Activated CD4-positive, alpha-beta memory T cell treated with anti-CD3 and anti-CD28 coated beads for 36 hours (primary cell): ENCODE measurements around the gene ZNF436. TPM values are rescaled to one million over a fixed set of nuclear protein-coding genes. Genes with fewer than 3 reads are reported as not detected.
A peak's percentile ranks its signal among the peaks of the same experiment; 100 is the strongest.
"Not testable (repeated sequence)": the region's sequence is repeated elsewhere in the genome, so short reads cannot be mapped to it uniquely, and the experiment has no call there.

Source experiments
- CTCF ChIA-PET: fragments of 350-600 bp; sonication (Branson Sonifier 250); formaldehyde crosslinking; loops from one replicate; lab custom pipeline; 2021; ENCODE audit warnings: antibody characterized with exemption, inconsistent platforms; lab: Charles Lee
- POLR2A ChIA-PET: fragments of 350-600 bp; sonication (Branson Sonifier 250); formaldehyde crosslinking; loops from one replicate; lab custom pipeline; 2021; ENCODE audit warnings: antibody characterized with exemption; lab: Charles Lee
- DNase-seq: peaks from one replicate; pipeline ENCODE4 v3.0.0-alpha.2; 2020
- H3K27ac Mint-ChIP-seq: one replicate; pipeline ENCODE4 v1.8.0; 2021; ENCODE audit warnings: mixed read lengths
- H3K27me3 Mint-ChIP-seq: one replicate; pipeline ENCODE4 v1.8.0; 2021; ENCODE audit warnings: mixed read lengths
- H3K36me3 Mint-ChIP-seq: one replicate; pipeline ENCODE4 v1.8.0; 2021; ENCODE audit warnings: mixed read lengths
- H3K4me1 Mint-ChIP-seq: one replicate; pipeline ENCODE4 v1.8.0; 2021; ENCODE audit warnings: low read depth, mixed read lengths
- H3K4me3 Mint-ChIP-seq: one replicate; pipeline ENCODE4 v1.8.0; 2021; ENCODE audit warnings: mild to moderate bottlenecking, mixed read lengths
- H3K9me3 Mint-ChIP-seq: one replicate; pipeline ENCODE4 v1.8.0; 2021; ENCODE audit warnings: mixed read lengths
- intact Hi-C: fragments of 100-400 bp; cut with micrococcal nuclease; formaldehyde crosslinking; loops from one replicate; pipeline ENCODE4 v1.15.1; 2023
- total RNA-seq, 2 experiments: library from RNA; stranded (reverse); gene quantifications; one replicate each; pipeline ENCODE4 v1.2.3, GENCODE V29; 2021

ZNF436 gene
- total RNA-seq, 2 experiments from 2014 or later, result 4.6 to 4.8 TPM

DNA sequence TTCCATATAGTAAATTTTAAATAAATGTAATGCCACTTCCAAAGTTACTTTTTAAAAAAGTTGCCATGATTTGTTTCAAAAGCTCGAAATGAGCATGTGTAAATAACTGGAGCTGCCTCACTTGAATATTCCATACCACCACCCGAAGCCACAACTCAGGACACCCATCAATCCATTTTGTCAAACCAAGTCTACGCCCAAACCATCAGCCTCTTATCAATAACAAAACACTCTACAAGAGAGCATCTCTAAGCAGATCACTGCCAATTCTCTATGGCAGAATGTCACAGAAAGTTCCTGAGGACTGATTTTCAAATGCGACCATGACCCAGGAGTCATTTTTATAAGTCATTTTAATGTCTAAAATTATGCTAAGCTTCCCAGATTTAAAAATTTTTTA is 30.0 kb downstream of the ZNF436 start:
- H3K4me3 Mint-ChIP-seq, result no peak overlapping the region
- peaks cover 57% of the 10 kb centered on the region for H3K4me1 Mint-ChIP-seq

DNA sequence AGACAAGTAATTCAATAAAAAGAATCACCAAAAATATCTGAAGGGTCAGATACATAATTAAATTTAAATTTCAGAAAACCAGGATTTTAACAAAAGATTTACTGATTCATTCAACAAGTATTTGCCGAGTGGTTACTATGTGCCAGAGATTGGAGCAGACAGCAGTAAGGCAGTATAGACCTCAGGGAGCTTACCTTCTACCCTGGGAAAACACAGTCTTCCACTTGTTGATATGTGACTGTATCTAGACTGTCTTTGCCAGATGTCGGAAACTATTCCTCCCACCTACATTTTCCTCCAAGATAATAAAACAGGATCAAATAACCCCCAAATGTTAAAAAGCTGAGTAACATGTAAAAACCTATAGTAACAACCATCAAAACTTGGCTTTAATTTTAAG is 31.8 kb downstream of the ZNF436 start:
- Mint-ChIP-seq H3K4me1 (peaks cover 54% of the 10 kb centered on the region), H3K27ac (no peak overlapping the region), H3K36me3 (peaks cover 60% of the 10 kb centered on the region), H3K27me3 (no peaks in the 10 kb centered on the region), H3K4me3 (no peak overlapping the region), H3K9me3 (no peaks in the 10 kb centered on the region)
- ChIA-PET CTCF (interaction anchor here (1.1 kb wide), 1 partner anchor 66 kb away, joined by 4 read pairs; no protein-coding TSS in a partner anchor), POLR2A (no interaction called here)
- no peak for DNase-seq
- intact Hi-C loops, result no loop called here

More for the DNA sequence above, 30.0 kb downstream of the ZNF436 start:
- H3K9me3 Mint-ChIP-seq, result no peaks in the 10 kb centered on the region
- H3K27ac Mint-ChIP-seq, result peak overlapping the region; percentile 28
- peaks cover 53% of the 10 kb centered on the region for H3K36me3 Mint-ChIP-seq
- CTCF ChIA-PET, result interaction anchor here (1.3 kb wide), 1 partner anchor 22 kb away, joined by 3 read pairs; no protein-coding TSS in a partner anchor
- no peak for DNase-seq
- H3K27me3 Mint-ChIP-seq, result no peaks in the 10 kb centered on the region
- intact Hi-C loops, result loop anchor here (5.0 to 10.0 kb wide), 2 partner anchors 227 to 285 kb away; no protein-coding TSS in a partner anchor
- POLR2A ChIA-PET, result interaction anchor here (0.9 kb wide), 1 partner anchor 16 kb away, joined by 3 read pairs; no protein-coding TSS in a partner anchor

DNA sequence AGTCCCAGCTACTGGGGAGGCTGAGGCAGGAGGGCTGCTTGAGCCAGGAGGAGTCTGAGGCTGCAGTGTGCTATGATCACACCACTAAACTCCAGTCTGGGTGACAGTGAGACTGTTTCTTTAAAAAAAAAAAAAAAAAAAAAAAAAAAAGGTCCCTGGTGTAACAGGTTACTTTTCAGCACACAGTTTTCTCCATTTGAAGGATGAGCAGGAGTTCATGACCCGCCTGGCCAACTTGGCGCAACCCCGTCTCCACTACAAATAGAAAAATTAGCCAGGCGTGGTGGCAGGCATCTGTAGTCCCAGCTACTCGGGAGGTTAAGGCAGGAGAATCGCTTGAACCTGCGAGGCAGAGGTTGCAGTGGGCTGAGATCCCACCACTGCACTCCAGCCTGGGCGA is 37.9 kb downstream of the ZNF436 start:
- Mint-ChIP-seq H3K4me3 (no peak overlapping the region), H3K9me3 (no peaks in the 10 kb centered on the region), H3K27me3 (no peaks in the 10 kb centered on the region), H3K27ac (no peak overlapping the region), H3K4me1 (peaks cover 22% of the 10 kb centered on the region), H3K36me3 (peaks cover 54% of the 10 kb centered on the region)
- POLR2A ChIA-PET, result no interaction called here
- no peak for DNase-seq
- intact Hi-C loops, result no loop called here
- CTCF ChIA-PET, result no interaction called here

DNA sequence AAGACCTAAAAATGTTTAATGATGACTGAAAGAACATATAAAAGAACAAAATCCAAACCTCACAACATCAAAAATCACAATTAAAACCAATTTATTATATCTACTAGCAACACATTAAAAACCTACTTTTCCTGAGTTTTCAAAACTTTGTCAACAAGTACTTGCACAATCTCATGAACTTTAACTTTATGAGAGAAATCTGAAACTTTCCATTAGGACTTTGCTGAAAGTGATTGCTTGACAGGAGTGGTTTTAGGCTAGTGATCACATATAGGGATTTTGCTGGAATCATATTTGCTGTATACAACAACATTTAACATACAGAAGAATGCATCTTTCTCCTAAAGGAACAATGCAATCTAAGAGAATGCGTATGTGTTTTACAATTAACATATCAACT is 38.8 kb downstream of the ZNF436 start:
- Mint-ChIP-seq H3K36me3 (peaks cover 59% of the 10 kb centered on the region), H3K9me3 (no peaks in the 10 kb centered on the region), H3K4me3 (no peak overlapping the region), H3K27ac (no peak overlapping the region), H3K27me3 (no peaks in the 10 kb centered on the region), H3K4me1 (peaks cover 25% of the 10 kb centered on the region)
- ChIA-PET CTCF (no interaction called here), POLR2A (no interaction called here)
- intact Hi-C loops, result no loop called here
- no peak for DNase-seq

DNA sequence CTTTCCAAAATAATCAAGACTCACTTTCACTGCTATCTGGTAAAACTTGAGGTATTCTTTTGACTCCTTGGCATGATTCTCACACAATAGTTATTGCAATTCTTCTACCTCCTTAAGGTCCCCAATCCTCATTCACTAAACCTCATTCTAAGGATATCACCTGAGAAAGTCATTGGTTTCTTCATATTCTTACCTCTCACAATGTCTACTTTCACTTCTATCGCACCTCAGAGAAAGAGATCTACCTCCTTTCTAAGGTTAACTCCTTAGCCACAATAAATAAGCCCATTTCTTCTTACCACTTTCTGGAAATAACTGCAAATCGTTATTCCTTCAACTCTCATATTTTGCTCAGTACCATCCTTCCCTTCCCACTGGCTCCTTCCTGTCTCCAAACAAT is 44.2 kb downstream of the ZNF436 start:
- POLR2A ChIA-PET, result no interaction called here
- H3K4me1 Mint-ChIP-seq, result peaks cover 27% of the 10 kb centered on the region
- CTCF ChIA-PET, result no interaction called here
- no peaks in the 10 kb centered on the region for H3K9me3 Mint-ChIP-seq
- peaks cover 50% of the 10 kb centered on the region for H3K36me3 Mint-ChIP-seq
- no peak overlapping the region for H3K27ac Mint-ChIP-seq
- DNase-seq, result no peak
- no peak overlapping the region for H3K4me3 Mint-ChIP-seq
- H3K27me3 Mint-ChIP-seq, result no peaks in the 10 kb centered on the region
- intact Hi-C loops, result no loop called here

DNA sequence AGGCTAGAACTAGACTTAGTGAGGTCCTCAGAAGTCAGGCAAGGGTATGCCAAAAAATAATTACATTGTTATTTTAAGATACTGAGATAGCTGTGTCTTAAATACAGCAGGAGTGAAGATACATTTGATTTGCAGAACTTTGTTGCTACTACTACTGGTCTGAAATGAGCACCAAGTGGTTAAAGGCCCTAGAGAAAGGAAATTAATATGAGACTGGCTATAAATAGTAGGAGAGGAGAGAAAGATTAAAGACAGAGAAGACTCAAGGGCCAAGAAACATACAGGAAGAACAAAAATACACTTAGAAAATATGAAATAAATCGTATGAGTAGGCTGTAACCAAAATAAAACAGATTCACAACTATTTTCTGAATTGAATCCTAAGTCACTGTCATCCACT is 46.9 kb downstream of the ZNF436 start:
- CTCF ChIA-PET, result no interaction called here
- POLR2A ChIA-PET, result no interaction called here
- Mint-ChIP-seq H3K4me3 (no peak overlapping the region), H3K4me1 (peaks cover 11% of the 10 kb centered on the region), H3K27me3 (no peaks in the 10 kb centered on the region), H3K36me3 (peaks cover 47% of the 10 kb centered on the region), H3K27ac (no peak overlapping the region), H3K9me3 (no peaks in the 10 kb centered on the region)
- intact Hi-C loops, result no loop called here
- DNase-seq, result no peak

DNA sequence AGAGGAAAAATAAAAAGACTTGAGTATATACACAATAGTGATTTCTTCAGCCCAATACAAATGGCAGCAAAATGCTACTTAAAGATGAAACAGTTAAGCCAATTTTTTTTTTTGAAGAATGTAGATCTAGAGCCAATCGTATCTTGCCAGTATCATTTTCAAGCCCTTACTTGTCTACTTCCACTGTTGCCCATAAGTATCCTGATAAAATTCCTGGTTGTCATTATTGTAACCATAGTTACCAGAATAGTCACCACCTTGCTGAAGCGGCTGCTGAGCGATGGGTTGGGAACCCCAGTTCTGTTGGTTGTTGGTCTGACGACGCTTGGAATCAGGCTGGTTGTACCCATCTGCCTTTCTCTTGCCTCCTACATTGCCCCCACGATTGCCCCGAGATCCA is 59.4 kb downstream of the ZNF436 start:
- H3K4me1 Mint-ChIP-seq, DNase-seq, H3K27ac Mint-ChIP-seq, intact Hi-C loops, H3K27me3 Mint-ChIP-seq, H3K4me3 Mint-ChIP-seq, CTCF ChIA-PET, POLR2A ChIA-PET, H3K9me3 Mint-ChIP-seq: not testable (repeated sequence)
- H3K36me3 Mint-ChIP-seq, result peaks cover 31% of the 10 kb centered on the region

Other genes starting within 250 kb of the ZNF436 start
- 10 to 100 TPM; 19.0 to 21.2 TPM for gene LUZP1, start 201.0 kb downstream of the ZNF436 start, total RNA-seq
- not detected for gene HTR1D, start 152.3 kb downstream of the ZNF436 start, total RNA-seq
- gene HNRNPR, start 25.6 kb downstream of the ZNF436 start, total RNA-seq, result 100 to 1,000 TPM; 180 to 183 TPM
- gene TCEA3, start 54.9 kb upstream of the ZNF436 start, total RNA-seq, result 1 to 10 TPM; 4.4 to 4.5 TPM
- under 1 TPM; 0.50 to 0.58 TPM for gene ASAP3, start 114.3 kb upstream of the ZNF436 start, total RNA-seq
- gene E2F2, start 161.4 kb upstream of the ZNF436 start, total RNA-seq, result 10 to 100 TPM; 22.1 to 26.3 TPM
- gene ID3, start 189.7 kb upstream of the ZNF436 start, total RNA-seq, result 10 to 100 TPM; 35.9 to 36.2 TPM